ENCODE results near the gene EYS.
"Not testable (repeated sequence)": the region's sequence is repeated elsewhere in the genome, so short reads cannot be mapped to it uniquely, and the experiment has no call there.

The EYS gene

DNA sequence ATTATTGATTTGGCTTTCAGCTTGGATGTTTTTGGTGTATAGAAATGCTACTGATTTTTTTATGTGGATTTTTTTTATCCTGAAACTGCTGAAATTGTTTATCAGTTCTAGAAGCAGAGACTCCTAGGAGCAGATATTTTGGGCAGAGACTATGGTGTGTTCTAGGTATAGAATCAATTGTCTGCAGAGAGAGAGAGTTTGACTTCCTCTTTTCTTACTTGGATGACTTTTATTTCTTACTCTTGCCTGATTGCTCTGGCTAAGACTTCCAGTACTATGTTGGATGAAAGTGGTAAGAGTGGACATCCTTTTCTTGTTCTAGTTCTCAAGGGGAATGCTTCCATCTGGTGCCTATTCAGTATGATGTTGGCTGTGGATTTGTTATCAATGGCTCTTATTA, 1700.8 kb downstream of the EYS start:
- no peak for DNase-seq (ENCODE audit: low read depth in 2 of 3, low spot score in 2 of 3)

DNA sequence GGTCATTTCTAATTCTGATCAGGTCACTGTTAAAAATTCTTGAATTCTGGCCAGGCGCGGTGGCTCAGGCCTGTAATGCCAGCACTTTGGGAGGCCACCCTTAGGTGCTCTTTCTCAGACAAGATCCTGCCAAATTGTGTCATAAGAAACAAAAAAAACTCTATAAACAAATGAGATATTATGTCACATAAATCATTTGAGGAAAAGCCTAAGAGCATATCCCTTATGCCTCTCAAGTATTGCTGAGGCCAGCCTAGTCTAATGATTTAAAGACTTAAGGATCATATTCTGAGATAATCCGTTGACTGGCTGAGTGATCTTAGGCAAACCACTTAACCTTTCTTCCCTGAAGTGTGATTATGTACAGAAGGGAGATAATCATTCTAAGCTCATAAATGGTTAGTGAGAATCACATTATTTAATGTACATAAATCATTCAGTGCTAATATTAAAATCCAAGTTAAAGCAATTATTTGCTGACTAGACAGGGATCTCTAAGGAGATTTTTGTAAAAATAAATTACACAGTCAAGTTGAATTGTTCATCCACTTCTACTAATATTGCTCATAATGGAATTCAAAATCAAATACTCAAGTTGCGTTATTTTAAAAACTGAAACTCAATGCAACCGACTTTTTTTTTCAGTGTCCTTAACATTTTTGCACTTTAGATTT, 1706.1 kb downstream of the EYS start:
- no peak for DNase-seq (ENCODE audit: low read depth in 2 of 3, low spot score in 2 of 3)

DNA sequence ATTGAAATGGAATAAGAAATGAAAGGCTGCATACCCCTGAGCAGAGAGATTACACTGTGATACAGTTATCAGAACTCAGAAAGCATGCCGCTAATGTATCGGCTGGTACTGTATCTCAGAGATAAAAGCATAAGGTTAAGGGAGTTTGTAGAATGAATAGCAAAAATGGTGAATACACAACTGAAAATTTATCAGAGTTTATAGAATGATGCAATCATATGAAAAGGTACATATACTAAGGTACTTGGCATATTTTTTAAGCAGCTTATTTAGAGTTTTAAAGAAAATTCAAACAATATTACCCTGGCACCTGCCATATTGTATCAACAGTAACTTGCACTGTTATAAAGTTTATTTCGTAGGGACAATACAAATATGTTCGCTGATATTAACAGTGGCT, 1707.4 kb downstream of the EYS start:
- no peak for DNase-seq (ENCODE audit: low read depth in 2 of 3, low spot score in 2 of 3)

DNA sequence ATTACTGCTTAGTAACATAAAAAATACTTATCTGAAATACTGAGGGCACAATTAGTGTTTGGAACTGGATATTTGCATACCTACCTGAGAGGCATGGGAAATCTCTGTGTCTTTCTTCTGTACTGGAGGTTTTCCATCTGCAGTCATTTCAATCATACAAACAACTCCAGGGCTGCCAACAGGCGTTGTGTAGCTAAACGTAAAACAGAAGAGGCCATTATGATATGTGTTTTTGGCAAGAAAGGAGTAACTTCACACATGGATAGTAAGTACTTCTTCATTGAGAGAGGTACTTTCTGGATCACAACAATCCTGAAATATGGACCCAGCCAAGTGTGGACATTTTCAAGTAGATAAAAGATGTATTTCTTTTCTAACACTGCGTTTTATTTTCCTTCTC, 1708.0 kb downstream of the EYS start:
- no peak for DNase-seq (ENCODE audit: low read depth in 2 of 3, low spot score in 2 of 3)

GRCh38 chr6:63997734-63998133, 1709.3 kb downstream of the EYS start:
- DNase-seq (ENCODE audit: low read depth in 2 of 3, low spot score in 2 of 3): no peak

DNA sequence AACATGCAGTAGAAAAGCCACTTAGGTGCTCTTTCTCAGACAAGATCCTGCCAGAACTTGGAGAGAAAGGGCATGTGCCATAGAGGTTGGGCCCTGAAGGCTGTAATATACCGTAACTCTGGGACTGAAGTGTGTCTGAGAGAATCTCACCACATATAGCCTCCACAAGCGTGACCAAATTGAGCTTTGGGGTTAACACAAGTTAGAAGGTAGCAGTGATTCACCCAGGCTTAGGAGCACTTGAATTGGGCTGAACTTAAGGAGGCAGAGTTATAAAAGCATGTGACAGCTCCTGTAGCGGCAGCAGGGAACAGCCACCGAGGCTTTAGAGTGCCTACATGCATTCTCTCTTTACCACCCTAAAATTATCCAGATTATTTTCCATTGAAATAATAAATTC, 1709.8 kb downstream of the EYS start:
- no peak for DNase-seq (ENCODE audit: low read depth in 2 of 3, low spot score in 2 of 3)

- no peak for DNase-seq (ENCODE audit: low read depth in 2 of 3, low spot score in 2 of 3)
Observed at GRCh38 chr6:63985223-63985622, 1721.8 kb downstream of the EYS start.

DNA sequence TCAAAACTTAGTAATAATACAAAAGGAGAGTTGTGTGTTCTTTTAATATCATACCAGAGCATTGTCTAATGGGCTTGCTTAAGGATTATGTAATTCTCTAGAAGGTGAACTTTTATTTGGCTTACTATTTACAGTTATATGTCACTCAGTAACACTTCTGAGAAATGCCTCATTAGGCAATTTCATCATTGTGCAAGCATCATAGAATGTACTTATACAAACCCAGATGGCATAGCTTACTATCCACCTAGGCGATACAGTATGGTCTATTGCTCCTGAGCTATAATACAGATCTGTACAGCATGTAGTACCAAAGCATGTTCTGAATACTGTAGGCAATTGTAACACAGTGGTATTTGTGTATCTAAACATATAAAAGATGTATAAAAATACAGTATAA, 1731.3 kb downstream of the EYS start:
- DNase-seq (ENCODE audit: low read depth in 2 of 3, low spot score in 2 of 3): no peak

- DNase-seq (ENCODE audit: low read depth in 2 of 3, low spot score in 2 of 3): no peak
Observed at GRCh38 chr6:63968650-63969049, 1738.4 kb downstream of the EYS start.

DNA sequence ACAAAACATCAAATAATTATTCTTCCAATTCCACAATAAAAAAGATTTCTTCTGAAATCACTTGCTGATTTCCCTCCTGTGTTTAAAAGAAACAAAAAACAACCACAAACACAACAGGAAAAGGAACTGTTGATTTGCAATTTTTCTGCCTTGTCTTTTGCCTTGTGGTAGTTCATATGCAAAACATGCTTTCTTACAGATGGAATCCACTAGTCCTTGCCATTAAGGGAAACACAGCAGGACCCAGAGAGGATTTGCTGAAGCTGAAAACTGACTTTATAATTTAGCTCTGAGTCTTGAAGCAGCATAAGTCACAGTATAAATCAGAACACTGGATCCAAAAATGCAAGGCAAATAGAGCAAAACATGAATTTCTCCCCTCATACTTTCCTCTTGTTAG, 1742.7 kb downstream of the EYS start:
- DNase-seq (ENCODE audit: low read depth in 2 of 3, low spot score in 2 of 3): no peak

DNA sequence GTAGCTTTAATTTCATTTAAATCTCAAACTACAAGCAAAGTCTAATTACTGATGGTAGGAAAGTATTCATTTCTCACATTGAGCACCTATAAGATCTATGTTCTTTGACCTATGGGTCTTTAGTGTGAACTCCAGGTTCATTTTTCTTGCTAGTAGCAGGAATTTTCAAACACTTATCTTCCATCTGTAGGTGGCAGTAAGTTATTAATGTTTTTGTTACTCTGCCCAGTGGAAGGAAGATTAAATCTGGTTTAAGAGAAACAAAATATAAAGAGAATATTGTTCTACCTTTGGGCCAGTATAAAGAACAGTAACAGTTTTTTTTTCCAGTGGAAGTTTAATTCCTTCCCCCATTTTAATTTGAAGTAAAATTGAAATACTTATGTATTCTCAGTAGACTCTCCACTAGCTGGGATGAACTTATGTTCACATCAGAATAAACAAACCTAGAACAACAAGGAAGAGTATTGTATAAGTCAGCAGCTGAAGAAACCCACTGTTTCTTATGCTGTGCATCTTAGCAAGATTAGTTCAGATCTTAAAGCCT, 1743.2 kb downstream of the EYS start:
- no peak for DNase-seq (ENCODE audit: low read depth in 2 of 3, low spot score in 2 of 3)

DNA sequence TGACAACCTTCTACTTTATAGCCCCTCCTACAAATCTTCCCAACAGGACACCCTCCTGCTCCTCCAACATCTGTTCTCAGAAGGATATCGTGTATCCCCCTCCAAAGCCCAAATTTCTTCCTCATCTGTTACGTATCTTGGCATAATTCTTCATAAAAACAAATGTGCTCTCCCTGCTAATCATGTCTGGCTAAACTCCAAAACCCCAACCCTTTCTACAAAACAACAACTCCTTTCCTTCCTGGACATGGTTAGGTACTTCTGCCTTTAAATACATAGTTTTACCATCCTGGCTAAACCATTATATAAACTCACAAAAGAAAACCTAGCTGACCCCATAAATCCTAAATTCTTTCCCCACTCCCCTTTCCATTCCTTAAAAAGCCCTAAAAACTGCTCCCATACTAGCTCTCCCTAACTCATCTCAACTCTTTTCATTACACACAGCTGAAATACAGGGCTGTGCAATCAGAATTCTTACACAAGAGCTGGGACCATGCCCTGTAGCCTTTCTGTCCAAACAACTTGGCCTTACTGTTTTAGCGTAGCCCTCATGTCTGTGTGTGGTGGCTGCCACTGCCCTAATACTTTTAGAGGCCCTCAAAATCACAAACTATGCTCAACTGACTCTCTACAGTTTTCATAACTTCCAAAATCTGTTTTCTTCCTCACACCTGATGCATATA, 1753.5 kb downstream of the EYS start:
- DNase-seq (ENCODE audit: low read depth in 2 of 3, low spot score in 2 of 3): not testable (repeated sequence)

DNA sequence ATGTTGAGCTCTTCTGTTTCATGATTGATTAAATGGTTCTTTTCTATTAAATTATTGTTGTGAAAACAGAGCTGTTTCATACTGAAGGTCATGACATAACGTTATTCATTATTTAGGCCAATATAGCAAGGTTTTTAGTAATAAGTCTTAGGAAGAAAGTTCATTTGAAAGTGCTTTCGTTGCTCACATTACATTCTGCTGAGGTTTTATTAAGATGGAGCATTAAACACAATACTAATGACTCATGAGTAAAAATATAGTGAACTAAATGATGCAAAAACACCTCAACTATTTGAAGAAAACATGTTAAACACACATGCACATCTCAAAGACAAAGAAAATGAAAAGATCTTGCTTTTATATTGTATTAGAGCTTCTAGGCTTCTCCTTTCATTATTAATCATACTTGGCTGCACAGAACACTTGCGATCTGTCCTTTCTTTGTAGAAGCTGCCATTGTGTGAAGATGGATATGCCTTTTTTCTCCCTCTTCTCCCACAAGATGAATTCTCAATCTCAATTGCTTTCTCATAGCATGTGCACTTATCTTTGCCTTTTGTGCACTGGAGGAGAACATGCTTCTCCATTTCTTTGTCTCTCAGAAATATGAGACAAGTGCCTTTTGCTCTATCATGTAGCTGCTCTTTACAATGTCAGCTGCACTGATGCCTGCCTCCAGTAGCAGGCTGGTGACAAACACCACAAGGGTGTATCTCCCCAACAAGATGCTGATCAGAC, 1759.1 kb downstream of the EYS start:
- no peak for DNase-seq (ENCODE audit: low read depth in 2 of 3, low spot score in 2 of 3)

DNA sequence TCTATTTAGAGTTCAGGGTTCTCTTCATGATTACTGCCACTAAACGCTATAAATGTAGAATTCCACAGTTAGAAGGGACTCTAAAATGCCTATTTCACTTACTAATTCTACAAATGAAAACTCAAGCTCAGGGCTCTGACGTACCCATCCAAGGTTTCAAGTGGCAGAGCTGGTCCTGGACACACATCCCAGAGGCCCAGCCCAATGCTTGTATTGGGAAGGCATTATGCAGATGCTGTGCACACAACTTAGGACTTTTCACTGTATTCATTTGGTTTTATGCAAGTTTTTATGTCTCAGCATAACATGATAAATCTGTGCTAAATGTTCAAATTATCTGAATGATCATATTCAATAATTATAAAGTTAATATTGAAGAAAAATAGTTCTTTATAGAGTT, 1761.0 kb downstream of the EYS start:
- DNase-seq (ENCODE audit: low read depth in 2 of 3, low spot score in 2 of 3): no peak

- DNase-seq (ENCODE audit: low read depth in 2 of 3, low spot score in 2 of 3): no peak
Observed at GRCh38 chr6:63943826-63944225, 1763.2 kb downstream of the EYS start.

DNA sequence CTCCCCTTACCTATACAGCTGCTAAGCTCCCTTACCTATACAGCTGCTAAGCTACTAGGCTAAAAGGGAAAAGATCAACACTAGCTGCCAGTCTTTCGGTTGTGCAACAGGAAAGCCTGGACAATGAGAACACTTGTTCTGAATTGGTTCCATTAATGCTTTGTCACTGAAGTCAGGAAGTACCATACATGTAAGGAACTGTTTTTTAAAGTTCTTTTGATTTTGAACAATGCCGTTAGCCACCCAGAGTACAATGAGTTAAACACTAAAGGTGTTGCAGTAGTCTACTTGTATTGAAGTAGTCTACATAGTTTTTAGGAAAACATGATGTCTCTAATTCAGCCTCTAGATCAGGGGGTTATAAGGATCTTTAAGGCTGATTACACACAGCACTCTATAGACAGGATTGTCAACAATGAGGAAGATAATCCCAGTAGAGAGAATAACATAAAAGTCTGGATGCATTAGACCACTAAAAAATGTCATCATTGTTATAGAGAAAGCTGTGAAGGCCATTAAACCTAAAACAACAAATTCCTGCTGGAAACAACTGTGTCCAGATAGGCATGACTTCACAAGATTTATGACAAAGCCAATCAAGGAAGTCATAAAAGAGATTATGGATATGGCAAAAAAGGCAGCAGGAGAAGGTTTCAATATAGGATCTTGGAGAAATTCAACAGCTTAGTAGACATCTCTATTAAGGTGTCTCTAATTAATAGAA, 1765.1 kb downstream of the EYS start:
- DNase-seq (ENCODE audit: low read depth in 2 of 3, low spot score in 2 of 3): no peak

- DNase-seq (ENCODE audit: low read depth in 2 of 3, low spot score in 2 of 3): no peak
Observed at GRCh38 chr6:63940056-63940455, 1767.0 kb downstream of the EYS start.

GRCh38 chr6:63936399-63936798, 1770.6 kb downstream of the EYS start:
- DNase-seq (ENCODE audit: low read depth in 2 of 3, low spot score in 2 of 3): no peak

DNA sequence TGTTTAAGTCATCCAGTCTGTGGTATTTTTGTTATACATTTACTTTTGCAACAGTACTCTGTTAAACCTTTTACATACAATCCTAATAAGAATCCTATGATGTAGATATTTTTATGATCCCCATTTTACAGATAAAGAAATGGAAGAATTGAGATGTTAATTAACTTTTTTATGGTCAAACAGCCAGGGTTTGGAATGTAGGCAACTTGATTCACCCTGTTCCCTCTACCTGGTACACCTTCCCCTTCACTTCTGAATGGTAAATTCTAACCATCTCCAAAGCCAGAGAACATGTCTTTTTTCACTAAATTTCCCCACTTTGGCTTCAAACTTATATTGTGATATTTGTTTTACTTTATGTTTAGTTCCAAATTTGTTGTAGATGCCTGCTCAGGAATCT, 1771.3 kb downstream of the EYS start:
- DNase-seq (ENCODE audit: low read depth in 2 of 3, low spot score in 2 of 3): no peak

- not testable (repeated sequence) for DNase-seq (ENCODE audit: low read depth in 2 of 3, low spot score in 2 of 3)
Observed at GRCh38 chr6:63933948-63934347, 1773.1 kb downstream of the EYS start.

DNA sequence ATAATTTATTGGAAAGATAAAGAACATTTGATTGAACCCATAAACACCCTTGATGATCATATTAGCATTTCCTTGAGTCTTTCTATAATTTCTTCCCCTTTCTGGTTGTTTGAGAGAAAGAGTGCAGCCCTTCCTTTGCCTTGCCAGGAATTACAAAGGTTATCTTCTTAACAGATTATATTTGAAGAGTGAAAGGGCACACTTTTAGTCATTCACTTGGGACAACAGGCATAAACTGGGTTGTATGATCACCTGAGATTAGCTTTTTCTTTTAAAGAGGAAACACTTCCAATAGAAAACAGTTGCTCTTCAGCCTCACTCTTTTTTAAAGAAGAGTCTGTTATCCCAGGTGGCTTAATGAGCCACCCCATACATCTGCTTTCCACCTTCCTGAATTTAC, 1776.2 kb downstream of the EYS start:
- DNase-seq (ENCODE audit: low read depth in 2 of 3, low spot score in 2 of 3): no peak

Measured in activated CD8-positive, alpha-beta memory T cell treated with anti-CD3 and anti-CD28 coated beads for 48 hours (primary cell).